ENCODE results near the gene SPTBN4.

DNA sequence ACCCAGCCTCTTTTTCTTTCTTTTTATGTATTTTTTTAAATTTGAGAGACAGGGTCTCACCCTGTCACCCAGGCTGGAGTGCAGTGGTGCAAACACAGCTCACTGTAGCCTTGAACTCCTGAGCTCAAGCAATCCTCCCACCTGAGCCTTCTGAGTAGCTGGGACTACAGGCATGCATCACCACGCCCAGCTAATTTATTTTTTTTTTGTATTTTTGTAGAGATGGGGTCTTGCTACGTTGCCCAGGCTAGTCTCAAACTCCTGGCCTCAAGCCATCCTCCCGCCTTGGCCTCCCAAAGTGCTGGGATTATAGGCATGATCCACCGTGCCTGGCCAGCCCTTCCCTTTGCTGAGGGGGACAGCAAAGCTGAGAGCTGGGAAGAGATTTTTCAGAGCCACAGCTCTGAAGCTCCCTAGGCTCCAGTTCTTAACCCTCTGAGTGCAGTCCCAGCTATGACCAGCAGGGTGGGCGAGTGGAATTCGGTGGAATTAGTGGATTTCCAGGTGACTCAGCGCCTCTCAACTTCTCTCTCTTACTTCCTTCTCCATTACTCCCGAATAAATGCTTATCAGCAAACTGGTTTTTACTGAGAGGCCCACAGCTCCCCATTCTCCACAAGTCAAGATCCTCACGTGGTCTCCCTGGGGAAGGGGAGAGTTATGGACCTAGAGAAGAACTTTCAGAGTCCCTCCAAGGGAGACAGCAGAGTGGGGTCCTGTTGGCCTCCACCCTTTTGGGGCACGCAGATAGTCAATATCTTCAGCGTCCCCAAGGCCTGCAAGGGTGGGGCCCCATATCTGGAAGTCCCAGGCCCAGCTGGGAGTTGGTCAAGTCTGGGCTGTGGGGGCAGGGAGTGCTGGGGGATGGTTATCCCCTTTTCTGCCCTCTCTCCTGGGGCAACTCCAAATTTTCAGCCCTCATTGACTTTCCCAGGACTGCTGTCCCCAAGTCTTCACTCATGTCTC, 2.5 kb upstream of the SPTBN4 start:
- TF ChIP-seq, protein P1, sequence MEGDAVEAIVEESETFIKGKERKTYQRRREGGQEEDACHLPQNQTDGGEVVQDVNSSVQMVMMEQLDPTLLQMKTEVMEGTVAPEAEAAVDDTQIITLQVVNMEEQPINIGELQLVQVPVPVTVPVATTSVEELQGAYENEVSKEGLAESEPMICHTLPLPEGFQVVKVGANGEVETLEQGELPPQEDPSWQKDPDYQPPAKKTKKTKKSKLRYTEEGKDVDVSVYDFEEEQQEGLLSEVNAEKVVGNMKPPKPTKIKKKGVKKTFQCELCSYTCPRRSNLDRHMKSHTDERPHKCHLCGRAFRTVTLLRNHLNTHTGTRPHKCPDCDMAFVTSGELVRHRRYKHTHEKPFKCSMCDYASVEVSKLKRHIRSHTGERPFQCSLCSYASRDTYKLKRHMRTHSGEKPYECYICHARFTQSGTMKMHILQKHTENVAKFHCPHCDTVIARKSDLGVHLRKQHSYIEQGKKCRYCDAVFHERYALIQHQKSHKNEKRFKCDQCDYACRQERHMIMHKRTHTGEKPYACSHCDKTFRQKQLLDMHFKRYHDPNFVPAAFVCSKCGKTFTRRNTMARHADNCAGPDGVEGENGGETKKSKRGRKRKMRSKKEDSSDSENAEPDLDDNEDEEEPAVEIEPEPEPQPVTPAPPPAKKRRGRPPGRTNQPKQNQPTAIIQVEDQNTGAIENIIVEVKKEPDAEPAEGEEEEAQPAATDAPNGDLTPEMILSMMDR (IDR thresholded peaks at IDR 0.05), result peak; percentile 72
- no peak for TF ChIP-seq EZH2 (IDR thresholded peaks at IDR 0.05; ENCODE audit: borderline replicate concordance, insufficient read depth, low read depth, low read length, poor library complexity, severe bottlenecking)

Data from B cell (primary cell).